OCI-LY7 (cell line): ENCODE measurements around the gene FKTN.

Source experiments
- CTCF ChIP-seq: fragments of 200-600 bp; sonication (generic); conservative IDR thresholded peaks from 2 replicates; pipeline ENCODE4 v1.5.1; 2014; ENCODE audit warnings: mild to moderate bottlenecking, antibody characterized with exemption, low read length, moderate library complexity, mixed read lengths
- EZH2phosphoT487 ChIP-seq: fragments of 200-600 bp; sonication (generic); IDR thresholded peaks from 2 replicates; pipeline ENCODE4 v1.6.1; 2018; ENCODE audit warnings: low read depth, borderline replicate concordance, mild to moderate bottlenecking, mixed run types, antibody characterized with exemption, low read length, moderate library complexity, mixed read lengths

DNA sequence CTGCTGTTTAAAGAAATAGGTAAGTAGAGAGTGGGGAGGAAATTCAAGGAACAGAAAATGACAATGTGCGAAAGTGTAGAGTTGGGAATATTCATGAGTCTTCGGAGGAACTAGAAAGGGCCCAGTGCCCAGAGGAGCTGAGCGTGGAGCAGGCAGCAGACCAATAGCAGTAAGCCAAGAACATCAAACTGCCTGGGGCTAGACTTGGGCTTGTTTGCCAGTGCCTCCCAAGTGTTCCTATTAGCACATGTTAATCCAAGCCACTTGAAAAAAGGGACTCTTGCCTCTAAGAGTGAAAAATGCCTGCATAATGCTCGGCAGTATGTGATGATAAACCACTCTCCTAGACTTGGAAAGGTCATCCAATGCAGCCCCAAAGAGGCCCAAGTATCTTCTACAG, 103.1 kb downstream of the FKTN start:
- TF ChIP-seq CTCF (no peak), EZH2phosphoT487 (no peak)
